CD4-positive, CD25-positive, alpha-beta regulatory T cell (primary cell): ENCODE data around the gene HRH1. TPM values are rescaled to one million over a fixed set of nuclear protein-coding genes. Genes with fewer than 3 reads are reported as not detected.
A peak's percentile ranks its signal among the peaks of the same experiment; 100 is the strongest.

Experiments used
- ATAC-seq, 2 donors: fragments of 150-1000 bp; cut with Tn5 transposase; one replicate each; pipeline ENCODE4 v1.10.0; 2021; ENCODE audit warnings: low read depth in 2 of 2, moderate number of reproducible peaks in 2 of 2, moderate library complexity in 1 of 2
- DNase-seq, 3 donors: peaks; one replicate each; pipeline versions ENCODE4 v3.0.0 to v3.0.0-alpha.2; 2012 to 2022; ENCODE audit warnings: mixed read lengths in 1 of 3
- H3K27ac ChIP-seq: one replicate; pipeline ENCODE4 v1.7.0; 2013; ENCODE audit warnings: mild to moderate bottlenecking, low read length; ENCODE audit not compliant: insufficient read depth, poor library complexity, severe bottlenecking
- H3K27me3 ChIP-seq: one replicate; pipeline ENCODE4 v1.7.0; 2013; ENCODE audit warnings: low read length; ENCODE audit not compliant: control insufficient read depth, insufficient read depth
- H3K36me3 ChIP-seq: one replicate; pipeline ENCODE4 v1.7.0; 2013; ENCODE audit warnings: mild to moderate bottlenecking, low read length, moderate library complexity; ENCODE audit not compliant: control insufficient read depth, insufficient read depth
- H3K4me1 ChIP-seq: 2 replicates; pipeline ENCODE4 v1.7.0; 2013; ENCODE audit warnings: mild to moderate bottlenecking, low read length; ENCODE audit not compliant: insufficient read depth, control insufficient read depth, poor library complexity, severe bottlenecking
- H3K4me3 ChIP-seq: one replicate; pipeline ENCODE4 v1.7.0; 2013; ENCODE audit warnings: low read depth, mild to moderate bottlenecking, low read length, moderate library complexity
- H3K9me3 ChIP-seq, 2 experiments: 1 replicate in 1 of 2; 2 replicates in 1 of 2; pipeline ENCODE4 v1.7.0; 2013; ENCODE audit warnings: low read length in 2 of 2, mild to moderate bottlenecking in 1 of 2, moderate library complexity in 1 of 2; ENCODE audit not compliant: control insufficient read depth in 2 of 2
- H3K27ac Mint-ChIP-seq, 3 donors: one replicate each; pipeline ENCODE4 v1.8.0; 2020 to 2022; ENCODE audit warnings: mild to moderate bottlenecking in 3 of 3, mixed read lengths in 3 of 3, moderate library complexity in 2 of 3
- H3K27me3 Mint-ChIP-seq: one replicate; pipeline ENCODE4 v1.8.0; 2022; ENCODE audit warnings: mild to moderate bottlenecking, mixed read lengths
- H3K36me3 Mint-ChIP-seq: one replicate; pipeline ENCODE4 v1.8.0; 2020; ENCODE audit warnings: mixed read lengths
- H3K4me1 Mint-ChIP-seq, 4 donors: one replicate each; pipeline ENCODE4 v1.8.0; 2020 to 2022; ENCODE audit warnings: mixed read lengths in 4 of 4, mild to moderate bottlenecking in 1 of 4
- H3K4me3 Mint-ChIP-seq, 4 donors: one replicate each; pipeline ENCODE4 v1.8.0; 2020 to 2022; ENCODE audit warnings: mild to moderate bottlenecking in 4 of 4, mixed read lengths in 4 of 4, moderate library complexity in 3 of 4
- H3K9me3 Mint-ChIP-seq, 7 donors: one replicate each; pipeline ENCODE4 v1.8.0; 2020 to 2022; ENCODE audit warnings: mixed read lengths in 7 of 7, mild to moderate bottlenecking in 3 of 7, moderate library complexity in 2 of 7
- polyA plus RNA-seq, 4 donors: library from polyadenylated mRNA; unstranded; fragments of 300-500 nt; fragmentation: Illumina TruSeq; gene quantifications; one replicate each; pipeline ENCODE4 v1.2.3, GENCODE V29; 2021
- total RNA-seq: library from RNA; stranded (reverse); gene quantifications from one replicate; pipeline ENCODE4 v1.2.3, GENCODE V29; 2022

The HRH1 gene
- total and polyA plus RNA-seq, 5 donors from 2014 or later = 0.15 TPM; not detected in 3

GRCh38 chr3:11230125-11230524 lies 75.8 kb downstream of the HRH1 start:
- no peaks in the 10 kb centered on the region for H3K4me1 Mint-ChIP-seq
- peaks cover 32% of the 10 kb centered on the region for H3K27me3 Mint-ChIP-seq
- Histone ChIP-seq H3K4me3 (no peak overlapping the region), H3K27me3 (peaks cover 3% of the 10 kb centered on the region), H3K36me3 (no peaks in the 10 kb centered on the region), H3K4me1 (no peaks in the 10 kb centered on the region), H3K27ac (no peak overlapping the region), H3K9me3 (no peaks in the 10 kb centered on the region)
- H3K27ac Mint-ChIP-seq = no peak overlapping the region
- no peaks in the 10 kb centered on the region for H3K9me3 Mint-ChIP-seq
- no peak overlapping the region for H3K4me3 Mint-ChIP-seq
- no peak for ATAC-seq
- H3K36me3 Mint-ChIP-seq = no peaks in the 10 kb centered on the region
- DNase-seq = no peak

- Mint-ChIP-seq H3K27me3 (peaks cover 32% of the 10 kb centered on the region), H3K4me1 (no peaks in the 10 kb centered on the region), H3K36me3 (no peaks in the 10 kb centered on the region), H3K4me3 (no peak overlapping the region), H3K9me3 (no peaks in the 10 kb centered on the region), H3K27ac (no peak overlapping the region)
- H3K9me3 ChIP-seq = no peaks in the 10 kb centered on the region
- peaks cover 3% of the 10 kb centered on the region for H3K27me3 ChIP-seq
- H3K36me3 ChIP-seq = no peaks in the 10 kb centered on the region
- DNase-seq (no peak), ATAC-seq (no peak)
- H3K27ac ChIP-seq = no peak overlapping the region
- no peaks in the 10 kb centered on the region for H3K4me1 ChIP-seq
- no peak overlapping the region for H3K4me3 ChIP-seq
Measured at GRCh38 chr3:11230832-11231231, 76.5 kb downstream of the HRH1 start.

- no peak overlapping the region for H3K27ac Mint-ChIP-seq
- DNase-seq (no peak), ATAC-seq (no peak)
- Histone ChIP-seq H3K27me3 (peaks cover 3% of the 10 kb centered on the region), H3K4me1 (no peaks in the 10 kb centered on the region), H3K27ac (no peak overlapping the region), H3K4me3 (no peak overlapping the region), H3K9me3 (no peaks in the 10 kb centered on the region), H3K36me3 (no peaks in the 10 kb centered on the region)
- H3K9me3 Mint-ChIP-seq = peaks cover 0 to 3% (median 0%) of the 10 kb centered on the region in 7 donors
- H3K4me1 Mint-ChIP-seq = peaks cover 0 to 11% (median 3%) of the 10 kb centered on the region in 4 donors
- H3K27me3 Mint-ChIP-seq = peaks cover 30% of the 10 kb centered on the region
- no peaks in the 10 kb centered on the region for H3K36me3 Mint-ChIP-seq
- no peak overlapping the region for H3K4me3 Mint-ChIP-seq
Measured at GRCh38 chr3:11235385-11235784, 81.1 kb downstream of the HRH1 start.

- DNase-seq (peak; percentile 61 to 72 (median 64)), ATAC-seq (peak; percentile 60 to 74)
- H3K36me3 ChIP-seq = no peaks in the 10 kb centered on the region
- Mint-ChIP-seq H3K36me3 (no peaks in the 10 kb centered on the region), H3K9me3 (peaks cover 0 to 3% (median 0%) of the 10 kb centered on the region in 7 donors), H3K4me1 (peaks cover 0 to 11% (median 3%) of the 10 kb centered on the region in 4 donors), H3K27me3 (peaks cover 23% of the 10 kb centered on the region), H3K27ac (no peak overlapping the region), H3K4me3 (peak overlapping the region in 1 of 4 donors; percentile 34)
- no peak overlapping the region for H3K4me3 ChIP-seq
- H3K27ac ChIP-seq = no peak overlapping the region
- H3K4me1 ChIP-seq = no peaks in the 10 kb centered on the region
- H3K9me3 ChIP-seq = no peaks in the 10 kb centered on the region
- H3K27me3 ChIP-seq = peaks cover 3% of the 10 kb centered on the region
Measured at GRCh38 chr3:11236588-11237461, 82.5 kb downstream of the HRH1 start.

- no peaks in the 10 kb centered on the region for H3K36me3 Mint-ChIP-seq
- peaks cover 16% of the 10 kb centered on the region for H3K27me3 Mint-ChIP-seq
- peak in 1 of 2 donors; percentile 40 for ATAC-seq
- no peak overlapping the region for H3K4me3 ChIP-seq
- H3K4me1 ChIP-seq = no peaks in the 10 kb centered on the region
- peaks cover 0 to 3% (median 0%) of the 10 kb centered on the region in 7 donors for H3K9me3 Mint-ChIP-seq
- H3K36me3 ChIP-seq = no peaks in the 10 kb centered on the region
- peak in 1 of 3 donors; percentile 26 for DNase-seq
- no peak overlapping the region for H3K27ac Mint-ChIP-seq
- H3K4me1 Mint-ChIP-seq = peaks cover 0 to 11% (median 3%) of the 10 kb centered on the region in 4 donors
- H3K27me3 ChIP-seq = no peaks in the 10 kb centered on the region
- no peaks in the 10 kb centered on the region for H3K9me3 ChIP-seq
- no peak overlapping the region for H3K27ac ChIP-seq
- no peak overlapping the region for H3K4me3 Mint-ChIP-seq
Measured at GRCh38 chr3:11238060-11238459, 83.8 kb downstream of the HRH1 start.

- ATAC-seq = no peak
- Mint-ChIP-seq H3K27ac (no peak overlapping the region), H3K36me3 (no peaks in the 10 kb centered on the region)
Measured at GRCh38 chr3:11238880-11239279, 84.6 kb downstream of the HRH1 start.

GRCh38 chr3:11239796-11240195 lies 85.5 kb downstream of the HRH1 start:
- Mint-ChIP-seq H3K27me3 (peaks cover 8% of the 10 kb centered on the region), H3K4me3 (no peak overlapping the region), H3K27ac (no peak overlapping the region), H3K4me1 (peaks cover 0 to 11% (median 3%) of the 10 kb centered on the region in 4 donors), H3K36me3 (no peaks in the 10 kb centered on the region), H3K9me3 (peaks cover 0 to 3% (median 0%) of the 10 kb centered on the region in 7 donors)
- Histone ChIP-seq H3K27me3 (peaks cover 2% of the 10 kb centered on the region), H3K9me3 (no peaks in the 10 kb centered on the region), H3K4me1 (no peaks in the 10 kb centered on the region), H3K4me3 (no peak overlapping the region), H3K36me3 (no peaks in the 10 kb centered on the region), H3K27ac (no peak overlapping the region)
- ATAC-seq (no peak), DNase-seq (no peak)

More at GRCh38 chr3:11238880-11239279, 84.6 kb downstream of the HRH1 start:
- Histone ChIP-seq H3K4me3 (no peak overlapping the region), H3K27me3 (no peaks in the 10 kb centered on the region), H3K4me1 (no peaks in the 10 kb centered on the region), H3K36me3 (no peaks in the 10 kb centered on the region), H3K27ac (no peak overlapping the region), H3K9me3 (no peaks in the 10 kb centered on the region)
- Mint-ChIP-seq H3K4me3 (no peak overlapping the region), H3K9me3 (peaks cover 0 to 3% (median 0%) of the 10 kb centered on the region in 7 donors), H3K4me1 (peaks cover 0 to 11% (median 3%) of the 10 kb centered on the region in 4 donors), H3K27me3 (peaks cover 10% of the 10 kb centered on the region)
- DNase-seq = peak in 1 of 3 donors; percentile 18
